Stimulated activated CD4-positive, alpha-beta T cell treated with anti-CD3 and anti-CD28 coated beads, Interleukin-12 subunit alpha, Interleukin-12 subunit beta, amount 100 ng/mL, for 48 hours (primary cell): ENCODE results near the gene CCNY.

ENCODE experiments used
- DNase-seq, 3 donors: peaks; one replicate each; pipeline ENCODE4 v3.0.0-alpha.2; 2020; ENCODE audit warnings: low read depth in 2 of 3, low spot score in 1 of 3

CCNY gene

DNA sequence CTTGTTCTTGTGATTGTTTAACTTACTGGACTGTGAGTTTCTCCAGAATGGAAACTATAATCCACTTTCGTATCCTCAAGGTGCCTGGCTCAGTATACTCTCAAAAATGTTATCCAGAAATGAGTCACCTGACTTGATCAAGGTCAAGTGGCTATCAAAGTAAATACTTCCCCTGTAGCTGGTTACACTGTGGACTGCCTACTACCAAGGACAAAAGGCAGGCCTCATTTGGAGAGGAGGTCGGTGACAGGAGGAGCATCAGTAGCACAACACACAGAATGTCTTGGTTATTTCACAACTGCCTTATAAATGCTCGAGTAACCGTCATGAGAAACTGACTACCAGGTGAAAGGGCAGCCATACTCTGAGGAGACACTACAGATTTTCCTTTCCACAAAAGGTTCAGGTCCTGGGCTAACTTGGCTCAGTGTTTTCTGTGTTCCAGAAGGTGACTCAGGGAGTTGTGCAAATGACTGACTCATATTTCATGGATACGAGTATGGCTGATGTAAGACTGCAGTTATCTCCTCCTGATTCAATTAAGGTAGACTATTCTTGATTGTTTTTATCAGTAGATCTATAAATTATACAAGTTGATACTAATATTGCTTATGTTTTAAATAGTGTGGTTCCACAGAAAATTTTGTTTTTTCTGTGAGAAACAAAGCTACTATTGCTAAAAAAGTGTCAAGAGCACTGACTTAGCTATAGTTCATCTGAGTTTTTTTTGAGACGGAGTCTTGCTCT, 4.2 kb upstream of the CCNY start:
- no peak for DNase-seq

GRCh38 chr10:35334297-35334696, 2.0 kb upstream of the CCNY start:
- no peak for DNase-seq

DNA sequence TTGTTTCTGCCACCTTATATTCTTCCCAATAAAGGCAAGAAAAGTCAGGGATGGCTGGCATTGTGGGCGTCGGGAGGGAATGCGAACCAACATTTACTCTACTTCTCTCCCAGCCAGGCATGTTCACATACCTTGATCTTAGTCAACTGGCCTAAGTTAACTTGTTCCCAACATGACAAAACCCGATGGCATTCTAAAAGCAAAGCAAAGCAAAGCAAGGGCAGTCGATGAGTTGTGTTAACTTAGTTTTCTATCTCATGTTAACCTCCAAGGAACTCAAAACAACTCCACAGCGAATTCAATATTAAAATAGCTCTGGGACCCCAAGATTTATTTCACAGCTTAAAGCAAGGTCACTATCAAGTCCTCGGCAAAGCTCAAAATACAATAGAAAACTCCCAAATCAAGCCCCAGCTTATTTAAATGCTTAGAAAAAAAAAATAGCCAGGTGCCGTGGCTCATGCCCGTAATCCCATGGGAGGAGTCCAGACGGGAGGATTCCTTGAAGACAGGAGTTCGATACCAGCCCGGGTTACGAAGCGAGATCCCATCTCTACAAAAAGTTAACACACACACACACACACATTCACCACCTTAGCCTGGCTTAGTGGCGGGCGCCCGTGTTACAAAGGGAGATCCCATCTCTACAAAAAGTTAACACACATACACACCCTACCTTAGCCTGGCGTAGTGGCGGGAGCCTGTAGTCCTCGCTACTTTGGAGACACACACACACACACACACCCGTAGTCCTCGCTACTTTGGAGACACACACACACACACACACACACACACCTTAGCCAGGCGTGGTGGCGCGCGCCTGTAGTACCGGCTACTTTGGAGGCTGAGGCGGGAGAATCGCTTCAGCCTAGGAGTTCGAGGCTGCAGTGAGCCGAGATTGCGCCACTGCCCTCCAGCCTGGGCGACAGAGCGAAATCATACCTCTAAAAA, 901 bp upstream of the CCNY start:
- peak in 1 of 3 donors; percentile 8 for DNase-seq

- no peak for DNase-seq
Observed at GRCh38 chr10:35336921-35337823, 863 bp downstream of the CCNY start.

DNA sequence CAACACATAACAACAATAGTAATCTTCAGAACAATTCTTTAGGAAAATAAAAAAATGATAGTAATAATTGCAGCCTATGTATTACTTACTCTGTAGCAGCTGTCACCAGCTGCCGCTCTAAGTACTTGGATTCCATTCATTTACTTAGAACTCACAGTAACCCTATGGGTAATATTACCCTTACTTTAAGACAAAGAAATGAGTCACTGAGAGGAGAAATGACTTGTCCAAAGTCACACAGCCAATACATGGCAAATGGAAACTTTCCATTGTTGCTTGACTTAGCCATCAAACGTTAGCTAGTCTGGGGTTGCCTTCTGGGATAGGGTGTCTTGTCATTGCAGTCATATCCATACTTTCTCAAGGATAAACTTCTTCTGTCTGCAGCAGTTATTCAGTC, 3.6 kb downstream of the CCNY start:
- DNase-seq = no peak

DNA sequence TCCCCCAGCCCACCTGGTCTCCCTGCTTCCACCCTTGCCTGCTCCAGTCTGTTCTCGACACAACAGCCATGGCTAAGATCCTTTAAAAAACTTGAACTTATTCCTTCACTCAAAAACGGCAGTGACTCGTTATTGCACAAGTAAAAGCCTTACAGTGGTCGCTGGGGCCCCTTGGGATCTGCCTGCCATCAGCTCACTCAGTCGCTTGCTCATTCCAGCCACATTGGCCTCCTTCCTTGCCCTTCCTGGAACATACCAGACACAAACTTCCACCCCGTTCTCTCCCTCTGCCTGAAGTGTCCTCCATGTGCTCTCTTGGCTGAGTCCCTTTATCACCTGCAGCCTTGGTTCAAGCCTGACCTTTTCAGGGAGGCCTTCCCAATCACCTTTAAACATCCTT, 4.7 kb downstream of the CCNY start:
- no peak for DNase-seq

DNA sequence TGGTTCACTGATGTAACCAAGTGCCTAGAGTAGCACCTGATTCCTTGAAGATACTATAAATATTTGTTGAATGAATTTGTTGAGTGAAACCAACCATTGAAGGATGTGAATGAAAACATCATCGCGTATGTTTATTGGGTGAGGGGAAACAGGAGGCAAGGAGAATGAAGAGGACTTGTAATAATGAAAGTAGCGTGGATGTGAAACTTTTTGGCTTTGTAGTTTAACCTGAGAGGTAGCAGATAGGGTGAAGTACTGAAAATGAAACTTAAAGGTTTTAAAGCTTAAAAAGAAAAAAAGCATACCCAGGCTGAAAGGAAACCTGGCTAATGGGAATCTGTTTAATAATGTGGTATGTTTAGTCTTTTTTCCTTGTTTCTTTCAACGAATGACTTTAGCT, 5.2 kb downstream of the CCNY start:
- DNase-seq = no peak

GRCh38 chr10:35342183-35342753, 6.0 kb downstream of the CCNY start:
- DNase-seq = no peak

- no peak for DNase-seq
Observed at GRCh38 chr10:35343739-35344138, 7.4 kb downstream of the CCNY start.

DNA sequence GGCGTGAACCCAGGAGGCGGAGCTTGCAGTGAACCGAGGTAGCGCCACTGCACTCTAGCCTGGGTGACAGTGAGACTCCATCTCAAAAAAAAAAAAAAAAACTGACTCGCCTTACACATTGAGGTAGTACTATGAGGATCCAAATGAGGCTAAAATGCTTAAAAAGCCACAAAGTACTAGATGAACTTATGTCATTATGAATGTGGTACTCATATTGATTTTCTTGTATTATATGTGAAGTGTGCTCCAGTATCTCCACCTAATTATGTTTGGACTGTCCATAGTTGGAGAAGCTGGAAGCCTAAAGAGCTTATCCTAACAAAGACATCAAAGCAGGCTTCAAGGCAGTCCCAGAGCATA, 9.1 kb downstream of the CCNY start:
- no peak for DNase-seq

- no peak for DNase-seq
Observed at GRCh38 chr10:35346248-35346647, 9.9 kb downstream of the CCNY start.

GRCh38 chr10:35347121-35347562, 10.8 kb downstream of the CCNY start:
- DNase-seq = no peak

DNA sequence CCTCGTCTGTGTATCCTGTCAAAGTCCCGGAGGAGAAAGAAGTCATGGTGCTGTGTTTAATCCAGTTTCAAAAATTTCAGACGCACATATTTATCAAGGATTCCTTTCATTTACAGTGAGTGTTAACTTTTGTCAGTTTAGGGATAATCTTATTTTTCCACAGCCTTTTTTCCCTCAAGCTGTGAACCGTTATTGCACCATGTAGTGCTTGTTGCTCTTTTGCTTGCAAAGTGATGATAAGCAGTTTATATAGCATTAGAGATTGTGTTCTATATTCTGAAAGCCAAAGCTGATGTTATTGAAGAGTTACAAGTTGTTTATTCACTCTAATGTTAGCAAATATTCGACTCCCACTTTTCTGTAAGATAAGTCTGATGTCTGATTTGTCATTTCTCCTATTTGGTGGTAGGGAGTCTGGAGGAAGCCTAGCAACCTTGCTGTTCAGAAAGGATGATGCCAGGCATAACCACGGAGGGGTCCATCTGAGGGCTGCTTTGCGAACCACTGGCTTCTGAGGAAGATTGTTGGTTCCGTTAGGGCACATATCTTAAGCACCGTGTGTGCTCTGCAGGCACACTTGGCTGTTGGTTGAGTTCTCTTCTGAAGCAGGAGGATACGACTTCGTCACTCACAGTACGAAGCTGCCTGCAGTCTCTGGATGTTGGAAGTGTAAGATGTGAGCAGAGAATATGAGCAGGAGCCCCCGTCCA, 11.7 kb downstream of the CCNY start:
- DNase-seq = no peak

- no peak for DNase-seq
Observed at GRCh38 chr10:35348609-35349388, 12.5 kb downstream of the CCNY start.

GRCh38 chr10:35349389-35349915, 13.1 kb downstream of the CCNY start:
- no peak for DNase-seq

GRCh38 chr10:35351021-35351420, 14.7 kb downstream of the CCNY start:
- no peak for DNase-seq

DNA sequence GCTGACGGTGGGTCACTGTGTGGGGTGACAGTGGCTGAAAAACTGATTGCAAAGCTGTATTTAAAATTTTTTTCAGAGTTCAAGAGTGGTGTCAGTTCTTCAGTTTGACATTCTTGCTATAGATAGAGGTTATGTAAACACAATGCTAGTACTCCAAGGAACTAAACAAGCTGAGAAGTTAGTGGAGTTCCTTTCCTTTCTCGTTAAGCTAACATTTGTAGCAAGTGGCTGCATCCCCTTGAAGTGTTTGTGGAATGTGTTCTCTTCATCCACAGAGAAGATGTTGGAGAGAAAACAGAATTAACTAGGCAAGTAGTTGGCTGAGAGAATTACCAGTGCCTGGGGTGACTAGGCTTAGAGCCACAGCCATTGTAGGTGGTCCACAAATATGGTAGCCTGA, 15.8 kb downstream of the CCNY start:
- DNase-seq = no peak

GRCh38 chr10:35352512-35352911, 16.2 kb downstream of the CCNY start:
- no peak for DNase-seq

GRCh38 chr10:35353395-35353794, 17.1 kb downstream of the CCNY start:
- DNase-seq = no peak
